SK-N-SH treated with all-trans-retinoic acid at 6 μM for 48 hours (cell line): ENCODE results near the gene RNF19B.

Experiments
- CREB5 ChIP-seq: fragments of 250-450 bp; sonication (Bioruptor Pico); IDR thresholded peaks from 2 replicates; pipeline ENCODE4 v1.5.1; 2020; ENCODE audit warnings: low read depth, mild to moderate bottlenecking, moderate library complexity
- ESRRG ChIP-seq: fragments of 250-450 bp; sonication (Bioruptor Pico); IDR thresholded peaks from 2 replicates; pipeline ENCODE4 v1.6.1; 2021; ENCODE audit warnings: mild to moderate bottlenecking
- ISL1 ChIP-seq: fragments of 250-450 bp; sonication (Bioruptor Pico); IDR thresholded peaks from 2 replicates; pipeline ENCODE4 v2.1.2; 2022; ENCODE audit warnings: mild to moderate bottlenecking, moderate library complexity
- PATZ1 ChIP-seq: fragments of 250-450 bp; sonication (Bioruptor Pico); IDR thresholded peaks from 2 replicates; pipeline ENCODE4 v1.8.0; 2020; ENCODE audit warnings: mild to moderate bottlenecking, moderate library complexity, borderline replicate concordance
- POU6F1 ChIP-seq: fragments of 250-450 bp; sonication (Bioruptor Pico); IDR thresholded peaks from 2 replicates; pipeline ENCODE4 v1.8.0; 2021; ENCODE audit warnings: low read depth, mild to moderate bottlenecking, moderate library complexity, borderline replicate concordance
- PPARA ChIP-seq: fragments of 250-450 bp; sonication (Bioruptor Pico); IDR thresholded peaks from 2 replicates; pipeline ENCODE4 v1.5.0; 2020; ENCODE audit warnings: mild to moderate bottlenecking, borderline replicate concordance
- RARB ChIP-seq: fragments of 250-450 bp; sonication (Bioruptor Pico); IDR thresholded peaks from 2 replicates; pipeline ENCODE4 v1.8.0; 2021; ENCODE audit warnings: mild to moderate bottlenecking, moderate library complexity
- TCF4 ChIP-seq: fragments of 250-450 bp; sonication (Bioruptor Pico); IDR thresholded peaks from 2 replicates; pipeline ENCODE4 v1.8.0; 2021; ENCODE audit warnings: mild to moderate bottlenecking, moderate library complexity, borderline replicate concordance
- TOX ChIP-seq: fragments of 250-450 bp; sonication (Bioruptor Pico); IDR thresholded peaks from 2 replicates; pipeline ENCODE4 v1.8.0; 2021; ENCODE audit warnings: mild to moderate bottlenecking, moderate library complexity, borderline replicate concordance
- ZC3H10 ChIP-seq: fragments of 250-450 bp; sonication (Bioruptor Pico); IDR thresholded peaks from 2 replicates; pipeline ENCODE4 v1.5.1; 2021; ENCODE audit warnings: mild to moderate bottlenecking, moderate library complexity
- ZFP3 ChIP-seq: fragments of 250-450 bp; sonication (Bioruptor Pico); IDR thresholded peaks from 2 replicates; pipeline ENCODE4 v1.5.0; 2020; ENCODE audit warnings: mild to moderate bottlenecking, moderate library complexity
- ZFP30 ChIP-seq: fragments of 450-650 bp; formaldehyde crosslinking; IDR thresholded peaks from 2 replicates; pipeline ENCODE4 v1.5.0; 2022; ENCODE audit warnings: mild to moderate bottlenecking, moderate library complexity
- ZNF565 ChIP-seq: fragments of 450-650 bp; formaldehyde crosslinking; conservative IDR thresholded peaks from 2 replicates; pipeline ENCODE4 v1.5.0; 2020; ENCODE audit warnings: low read depth, mild to moderate bottlenecking, moderate library complexity

GRCh38 chr1:33001282-33001681 is 36.7 kb upstream of the RNF19B start:
- TF ChIP-seq TCF4 (CRISPR knock-in tag) = no peak
- TF ChIP-seq ZFP30 (CRISPR knock-in tag) = no peak
- TF ChIP-seq ISL1 (CRISPR knock-in tag) = no peak
- TF ChIP-seq TOX (CRISPR knock-in tag) = no peak
- no peak for TF ChIP-seq ZC3H10 (CRISPR knock-in tag)
- no peak for TF ChIP-seq ZFP3 (CRISPR knock-in tag)
- TF ChIP-seq CREB5 (CRISPR knock-in tag) = no peak
- TF ChIP-seq PATZ1 (CRISPR knock-in tag) = no peak
- no peak for TF ChIP-seq ESRRG (CRISPR knock-in tag)
- TF ChIP-seq POU6F1 (CRISPR knock-in tag) = no peak
- TF ChIP-seq PPARA = no peak
- no peak for TF ChIP-seq RARB
- TF ChIP-seq ZNF565 (CRISPR knock-in tag) = no peak
